Measurements from ENCODE around the gene OASL. TPM values are rescaled to one million over a fixed set of nuclear protein-coding genes. Genes with fewer than 3 reads are reported as not detected.
"Not testable (repeated sequence)": the region's sequence is repeated elsewhere in the genome, so short reads cannot be mapped to it uniquely, and the experiment has no call there.

OASL gene
- polyA plus RNA-seq, 1 of the 3 experiments (the other 2 are of a cell fraction), result 0.41 TPM

DNA sequence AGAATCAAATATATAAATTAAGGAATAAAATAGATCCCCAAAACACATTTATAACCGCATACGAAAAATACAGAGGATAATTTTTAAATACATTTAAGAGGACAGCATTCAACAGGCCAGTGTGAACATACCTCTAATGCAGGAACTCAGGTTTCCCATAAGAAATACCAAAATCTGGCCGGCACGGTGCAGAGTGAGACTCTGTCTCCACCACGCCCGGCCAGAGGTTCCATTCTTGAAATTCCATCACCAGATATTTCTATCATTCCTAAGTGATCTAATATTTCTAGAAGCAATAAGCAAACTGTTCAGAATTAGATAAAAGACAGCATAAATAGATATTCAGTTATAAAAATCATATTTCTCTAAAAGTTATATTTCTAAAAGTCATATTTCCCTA lies 30.2 kb upstream of the OASL start:
- TF ChIP-seq ELF1 (IDR thresholded peaks at IDR 0.05) (no peak), EP300 (IDR thresholded peaks at IDR 0.05; ENCODE audit: borderline replicate concordance in 1 of 2, low read depth in 1 of 2, low read length in 1 of 2) (no peak), RAD21 (IDR thresholded peaks at IDR 0.05; ENCODE audit: low read length) (no peak), GABPA (IDR thresholded peaks at IDR 0.05; ENCODE audit: low read depth) (no peak), NRF1 (IDR thresholded peaks at IDR 0.05; ENCODE audit: low read depth, low read length) (no peak), CHD2 (IDR thresholded peaks at IDR 0.05; ENCODE audit: low read length, partially characterized antibody) (no peak), TEAD4 (IDR thresholded peaks at IDR 0.05; ENCODE audit: borderline replicate concordance, insufficient read depth) (no peak)
- Histone ChIP-seq H3F3A (replicated peaks; ENCODE audit: insufficient read depth) (no peaks in the 10 kb centered on the region), H4K20me1 (ENCODE audit: insufficient read depth) (no peaks in the 10 kb centered on the region), H3K27me3 (ENCODE audit: insufficient read depth) (0 out of 2 replicates have a peak, but pooled peaks cover 5% of the 10 kb centered on the region), H2AFZ (ENCODE audit: low read depth) (no peak overlapping the region), H3K4me3 (ENCODE audit: low read depth in 2 of 2, low read length in 1 of 2) (no peak overlapping the region), H3K27ac (ENCODE audit: low read depth in 2 of 2, low read length in 1 of 2) (no peak overlapping the region), H3K4me1 (ENCODE audit: control insufficient read depth in 1 of 2, insufficient read depth in 2 of 2, low read depth in 1 of 2, low read length in 1 of 2) (no peaks in the 10 kb centered on the region), H3K4me2 (no peak overlapping the region), H3K9me2 (no peaks in the 10 kb centered on the region), H3K9me3 (no peaks in the 10 kb centered on the region), H3K79me2 (ENCODE audit: insufficient read depth) (no peaks in the 10 kb centered on the region), H3K9ac (no peak overlapping the region), H3K36me3 (replicated peaks in 1 of 2; ENCODE audit: control insufficient read depth in 1 of 2, insufficient read depth in 2 of 2, low read length in 1 of 2) (no peaks in the 10 kb centered on the region)
- WGBS (ENCODE audit: low lambda C conversion rate), result 79% methylated on average over 6 of the region's 6 CpGs
- ChIA-PET CTCF (interaction anchor here (1.3 kb wide), 1 partner anchor 11 kb away, joined by 4 read pairs; no protein-coding TSS in a partner anchor), POLR2A (no interaction called here)
- no peak for DNase-seq

GRCh38 chr12:121065345-121065744 lies 26.3 kb upstream of the OASL start:
- no peak for DNase-seq
- CTCF ChIA-PET, result interaction anchor here (1.2 to 1.8 kb wide), 2 partner anchors 31 to 44 kb away, joined by 4 to 6 read pairs; no protein-coding TSS in a partner anchor
- no peaks in the 10 kb centered on the region for H3F3A ChIP-seq (replicated peaks; ENCODE audit: insufficient read depth)
- H2AFZ ChIP-seq (ENCODE audit: low read depth), result no peak overlapping the region
- H3K9me2 ChIP-seq, result no peaks in the 10 kb centered on the region
- no peaks in the 10 kb centered on the region for H3K9me3 ChIP-seq
- peaks cover 0 to under 1% of the 10 kb centered on the region in 2 experiments; a peak in 1 of 4 replicates for H3K4me1 ChIP-seq (ENCODE audit: control insufficient read depth in 1 of 2, insufficient read depth in 2 of 2, low read depth in 1 of 2, low read length in 1 of 2)
- no peaks in the 10 kb centered on the region for H3K36me3 ChIP-seq (replicated peaks in 1 of 2; ENCODE audit: control insufficient read depth in 1 of 2, insufficient read depth in 2 of 2, low read length in 1 of 2)
- H3K4me2 ChIP-seq, result no peak overlapping the region
- H4K20me1 ChIP-seq (ENCODE audit: insufficient read depth), result no peaks in the 10 kb centered on the region
- H3K9ac ChIP-seq, result no peak overlapping the region
- no peaks in the 10 kb centered on the region for H3K79me2 ChIP-seq (ENCODE audit: insufficient read depth)
- H3K27me3 ChIP-seq (ENCODE audit: insufficient read depth), result 0 out of 2 replicates have a peak, but pooled peaks cover 5% of the 10 kb centered on the region
- no peak for TF ChIP-seq GABPA (IDR thresholded peaks at IDR 0.05; ENCODE audit: low read depth)
- TF ChIP-seq NRF1 (IDR thresholded peaks at IDR 0.05; ENCODE audit: low read depth, low read length), result no peak
- TF ChIP-seq FOXM1 (IDR thresholded peaks at IDR 0.05; ENCODE audit: low read depth), result no peak
- TF ChIP-seq GATA2 (CRISPR knock-in tag; IDR thresholded peaks at IDR 0.05), result no peak
- no peak for TF ChIP-seq CHD2 (IDR thresholded peaks at IDR 0.05; ENCODE audit: low read length, partially characterized antibody)
- no peak for TF ChIP-seq NFIC (IDR thresholded peaks at IDR 0.05; ENCODE audit: borderline replicate concordance)
- TF ChIP-seq YY1 (IDR thresholded peaks at IDR 0.05; ENCODE audit: low read depth), result no peak
- no peak for TF ChIP-seq EZH2phosphoT487 (IDR thresholded peaks at IDR 0.05; ENCODE audit: borderline replicate concordance, low read depth)
- TF ChIP-seq USF2 (IDR thresholded peaks at IDR 0.05; ENCODE audit: borderline replicate concordance, low read depth, low read length), result no peak
- TF ChIP-seq TCF12 (IDR thresholded peaks at IDR 0.05), result no peak
- no peak for TF ChIP-seq JUND (IDR thresholded peaks at IDR 0.05)
- TF ChIP-seq MEF2A (IDR thresholded peaks at IDR 0.05; ENCODE audit: borderline replicate concordance, low read depth), result no peak
- no peak for TF ChIP-seq REST (IDR thresholded peaks at IDR 0.05; ENCODE audit: low read depth, low read length)
- no peak for TF ChIP-seq ELF1 (IDR thresholded peaks at IDR 0.05)
- WGBS (ENCODE audit: low lambda C conversion rate), result 25% methylated on average over 2 of the region's 2 CpGs
- POLR2A ChIA-PET, result no interaction called here
- H3K27ac ChIP-seq (ENCODE audit: low read depth in 2 of 2, low read length in 1 of 2), result no peak overlapping the region
- no peak overlapping the region for H3K4me3 ChIP-seq (ENCODE audit: low read depth in 2 of 2, low read length in 1 of 2)

GRCh38 chr12:121064586-121064985 lies 25.5 kb upstream of the OASL start:
- H3K4me1 ChIP-seq (ENCODE audit: control insufficient read depth in 1 of 2, insufficient read depth in 2 of 2, low read depth in 1 of 2, low read length in 1 of 2); H3K27me3 ChIP-seq (ENCODE audit: insufficient read depth); H3K9me3 ChIP-seq; H2AFZ ChIP-seq (ENCODE audit: low read depth); H3F3A ChIP-seq (replicated peaks; ENCODE audit: insufficient read depth); H4K20me1 ChIP-seq (ENCODE audit: insufficient read depth); H3K27ac ChIP-seq (ENCODE audit: low read depth in 2 of 2, low read length in 1 of 2); H3K79me2 ChIP-seq (ENCODE audit: insufficient read depth); POLR2A ChIA-PET; H3K36me3 ChIP-seq (replicated peaks in 1 of 2; ENCODE audit: control insufficient read depth in 1 of 2, insufficient read depth in 2 of 2, low read length in 1 of 2); H3K9ac ChIP-seq; H3K4me2 ChIP-seq; DNase-seq; H3K4me3 ChIP-seq (ENCODE audit: low read depth in 2 of 2, low read length in 1 of 2); H3K9me2 ChIP-seq: not testable (repeated sequence)
- WGBS (ENCODE audit: low lambda C conversion rate), result 80% methylated on average over 12 of the region's 12 CpGs
- CTCF ChIA-PET, result interaction anchor here (1.8 kb wide), 1 partner anchor 45 kb away, joined by 6 read pairs; no protein-coding TSS in a partner anchor

All from SK-N-SH (cell line).